IMR-90 (cell line): ENCODE results near the gene GUCY2C. TPM values are rescaled to one million over a fixed set of nuclear protein-coding genes. Genes with fewer than 3 reads are reported as not detected.

ENCODE experiments used
- ATAC-seq: fragments of 200-7000 bp; cut with Tn5 transposase; 2 replicates; pipeline ENCODE4 v1.9.1; 2020; ENCODE audit warnings: low read depth, mild to moderate bottlenecking, moderate library complexity
- BruUV-seq: library from RNA; stranded (reverse); fragments of 400-500 nt; replicated peaks from 2 replicates; lab custom pipeline; 2021; lab: Mats Ljungman, UMichigan
- CTCF ChIA-PET: fragments of 300-600 bp; formaldehyde crosslinking; extraction: SDS; loops from one replicate; lab custom pipeline; 2021; ENCODE audit warnings: antibody characterized with exemption; lab: Yijun Ruan, JAX
- POLR2A ChIA-PET: fragments of 300-600 bp; sonication (Branson Sonifier 250); formaldehyde crosslinking; loops from one replicate; lab custom pipeline; 2022; ENCODE audit warnings: antibody characterized with exemption; ENCODE audit not compliant: unreplicated experiment; lab: Charles Lee
- DNase-seq: peaks from one replicate; pipeline ENCODE4 v3.0.0; 2013
- H2AFZ ChIP-seq: replicated peaks from 2 replicates; pipeline ENCODE3; 2013; ENCODE audit warnings: low read length, mild to moderate bottlenecking; ENCODE audit not compliant: poor library complexity
- H2AK5ac ChIP-seq: 2 replicates; pipeline ENCODE4 v1.6.1; 2013; ENCODE audit warnings: low read depth, low read length, inconsistent platforms
- H2AK9ac ChIP-seq: replicated peaks from 2 replicates; pipeline ENCODE3; 2013; ENCODE audit warnings: mild to moderate bottlenecking, low read depth, low read length, moderate library complexity; ENCODE audit not compliant: poor library complexity
- H2BK120ac ChIP-seq: 2 replicates; pipeline ENCODE4 v1.6.1; 2013; ENCODE audit warnings: low read depth, low read length, inconsistent platforms
- H2BK15ac ChIP-seq: 3 replicates; pipeline ENCODE4 v1.6.1; 2013; ENCODE audit warnings: low read depth, low read length, inconsistent platforms
- H2BK20ac ChIP-seq: 2 replicates; pipeline ENCODE4 v1.6.1; 2013; ENCODE audit warnings: low read depth, mild to moderate bottlenecking, inconsistent platforms, low read length, moderate library complexity
- H2BK5ac ChIP-seq: 2 replicates; pipeline ENCODE4 v1.6.1; 2013; ENCODE audit warnings: mild to moderate bottlenecking, low read depth, low read length, inconsistent platforms; ENCODE audit not compliant: poor library complexity, severe bottlenecking
- H3K14ac ChIP-seq: replicated peaks from 2 replicates; pipeline ENCODE4 v1.6.1; 2013; ENCODE audit warnings: low read depth, low read length, inconsistent platforms
- H3K18ac ChIP-seq: 2 replicates; pipeline ENCODE4 v1.6.1; 2013; ENCODE audit warnings: low read depth, low read length, control low read depth
- H3K23ac ChIP-seq: 2 replicates; pipeline ENCODE4 v1.6.1; 2013; ENCODE audit warnings: low read depth, low read length, inconsistent platforms
- H3K27ac ChIP-seq: 2 replicates; pipeline ENCODE4 v1.5.1; 2013; ENCODE audit warnings: mild to moderate bottlenecking, control low read depth, low read length; ENCODE audit not compliant: insufficient read depth
- H3K27me3 ChIP-seq: 2 replicates; pipeline ENCODE4 v1.6.1; 2013; ENCODE audit warnings: low read length; ENCODE audit not compliant: control insufficient read depth, insufficient read depth
- H3K36me3 ChIP-seq: 2 replicates; pipeline ENCODE4 v1.6.1; 2013; ENCODE audit warnings: low read length, mixed read lengths; ENCODE audit not compliant: control insufficient read depth, insufficient read depth
- H3K4ac ChIP-seq: 2 replicates; pipeline ENCODE4 v1.6.1; 2013; ENCODE audit warnings: low read depth, low read length, inconsistent platforms
- H3K4me1 ChIP-seq: 2 replicates; pipeline ENCODE4 v1.6.1; 2013; ENCODE audit warnings: low read length, mixed read lengths; ENCODE audit not compliant: control insufficient read depth, insufficient read depth
- H3K4me2 ChIP-seq: 2 replicates; pipeline ENCODE4 v1.6.1; 2013; ENCODE audit warnings: low read depth, mild to moderate bottlenecking, control low read depth, low read length, moderate library complexity
- H3K4me3 ChIP-seq: 2 replicates; pipeline ENCODE4 v1.5.1; 2013; ENCODE audit warnings: low read depth, mild to moderate bottlenecking, control low read depth, low read length, moderate library complexity; ENCODE audit not compliant: insufficient read depth
- H3K56ac ChIP-seq: 2 replicates; pipeline ENCODE4 v1.6.1; 2013; ENCODE audit warnings: low read length, inconsistent platforms; ENCODE audit not compliant: insufficient read depth; ENCODE audit errors: extremely low read depth
- H3K79me1 ChIP-seq, 2 experiments: 2 replicates each; pipeline ENCODE4 v1.6.1; 2013; ENCODE audit warnings: low read length in 2 of 2, inconsistent platforms in 1 of 2, low read depth in 1 of 2
- H3K9ac ChIP-seq: 2 replicates; pipeline ENCODE4 v1.6.1; 2013; ENCODE audit warnings: low read depth, low read length, control low read depth
- H3K9me1 ChIP-seq: 2 replicates; pipeline ENCODE4 v1.6.1; 2013; ENCODE audit warnings: low read length, inconsistent platforms; ENCODE audit not compliant: insufficient read depth
- H3K9me3 ChIP-seq: 2 replicates; pipeline ENCODE4 v1.6.1; 2013; ENCODE audit warnings: low read length; ENCODE audit not compliant: control insufficient read depth, insufficient read depth
- H4K20me1 ChIP-seq: 2 replicates; pipeline ENCODE4 v1.6.1; 2013; ENCODE audit warnings: low read length, inconsistent platforms; ENCODE audit not compliant: insufficient read depth
- H4K5ac ChIP-seq: 2 replicates; pipeline ENCODE4 v1.6.1; 2013; ENCODE audit warnings: mild to moderate bottlenecking, low read depth, low read length, control low read depth
- H4K8ac ChIP-seq, 2 experiments: 2 replicates each; pipeline ENCODE4 v1.6.1; 2013; ENCODE audit warnings: low read depth in 2 of 2, low read length in 2 of 2, control low read depth in 1 of 2, inconsistent platforms in 1 of 2
- H4K91ac ChIP-seq: 2 replicates; pipeline ENCODE4 v1.6.1; 2013; ENCODE audit warnings: low read depth, low read length, inconsistent platforms; ENCODE audit not compliant: insufficient read depth
- BHLHE40 ChIP-seq: fragments of 150-350 bp; IDR thresholded peaks from 2 replicates; pipeline ENCODE4 v1.6.1; 2016; ENCODE audit warnings: mild to moderate bottlenecking, low read depth, low read length
- CEBPB ChIP-seq: IDR thresholded peaks from 2 replicates; pipeline ENCODE4 v1.6.1; 2012; ENCODE audit warnings: low read depth, low read length, improper control_type of control experiment
- CHD1 ChIP-seq: IDR thresholded peaks from 2 replicates; pipeline ENCODE4 v1.6.1; 2012; ENCODE audit warnings: low read depth, low read length, improper control_type of control experiment
- CTCF ChIP-seq: conservative IDR thresholded peaks from 2 replicates; pipeline ENCODE4 v1.5.1; 2012; ENCODE audit warnings: mild to moderate bottlenecking, low read depth, low read length, improper control_type of control experiment
- ELK1 ChIP-seq: fragments of 150-350 bp; IDR thresholded peaks from 2 replicates; pipeline ENCODE4 v1.6.1; 2016; ENCODE audit warnings: low read depth, mild to moderate bottlenecking, low read length, moderate library complexity, borderline replicate concordance
- MAZ ChIP-seq: IDR thresholded peaks from 2 replicates; pipeline ENCODE4 v1.6.1; 2012; ENCODE audit warnings: low read depth, mild to moderate bottlenecking, low read length, improper control_type of control experiment, moderate library complexity, borderline replicate concordance
- NFE2L2 ChIP-seq: fragments of 150-350 bp; IDR thresholded peaks from 2 replicates; pipeline ENCODE4 v1.6.1; 2016; ENCODE audit warnings: low read depth, mild to moderate bottlenecking, low read length
- POLR2A ChIP-seq: IDR thresholded peaks from 2 replicates; pipeline ENCODE4 v1.6.1; 2012; ENCODE audit warnings: mild to moderate bottlenecking, low read depth, low read length
- RCOR1 ChIP-seq: IDR thresholded peaks from 2 replicates; pipeline ENCODE4 v1.6.1; 2012; ENCODE audit warnings: mild to moderate bottlenecking, low read length, improper control_type of control experiment; ENCODE audit not compliant: insufficient replicate concordance
- RFX5 ChIP-seq: IDR thresholded peaks from 2 replicates; pipeline ENCODE4 v1.8.0; 2012; ENCODE audit warnings: low read depth, mild to moderate bottlenecking, low read length, moderate library complexity
- USF2 ChIP-seq: fragments of 150-350 bp; IDR thresholded peaks from 2 replicates; pipeline ENCODE4 v1.6.1; 2017; ENCODE audit warnings: mild to moderate bottlenecking, antibody characterized with exemption, low read length, low read depth
- dilution Hi-C: fragments of 300-500 bp; cut with HindIII; formaldehyde crosslinking; loops from one replicate; pipeline ENCODE4 v1.14.3; 2018; ENCODE audit warnings: low sequenced_read_pairs; ENCODE audit not compliant: unreplicated experiment
- in situ Hi-C: fragments of 300-500 bp; cut with MboI; formaldehyde crosslinking; loops from 3 replicates; pipeline ENCODE4 v1.14.3; 2019; ENCODE audit warnings: low sequenced_read_pairs, inconsistent platforms, mixed read lengths
- intact Hi-C: fragments of 100-400 bp; cut with micrococcal nuclease; formaldehyde crosslinking; loops from 2 replicates; pipeline ENCODE4 v1.10.0; 2022
- polyA plus RNA-seq, 3 experiments: library from polyadenylated mRNA; depleted of rRNA; stranded (reverse); fragments of >200 nt; gene quantifications; 2 replicates each; pipeline ENCODE4 v1.2.3, GENCODE V29; 2012; ENCODE audit warnings: low replicate concordance in 1 of 3
- total RNA-seq: library from RNA; depleted of rRNA; stranded (reverse); fragments of >200 nt; gene quantifications from 2 replicates; pipeline ENCODE4 v1.2.3, GENCODE V29; 2012

The GUCY2C gene
- total and polyA plus RNA-seq, 2 of the 4 experiments (the other 2 are of a cell fraction) = not detected

- Histone ChIP-seq H2BK5ac (no peak overlapping the region), H2BK15ac (no peak overlapping the region), H3K4me2 (no peak overlapping the region), H4K8ac (no peak overlapping the region), H3K4ac (no peak overlapping the region), H2AK5ac (no peak overlapping the region), H4K20me1 (no peaks in the 10 kb centered on the region), H4K91ac (no peak overlapping the region), H3K9me3 (no peaks in the 10 kb centered on the region), H3K79me1 (no peaks in the 10 kb centered on the region), H2AFZ (no peak overlapping the region), H3K27ac (no peak overlapping the region), H3K14ac (no peak overlapping the region), H3K27me3 (no peaks in the 10 kb centered on the region), H3K4me1 (no peaks in the 10 kb centered on the region), H3K9me1 (no peaks in the 10 kb centered on the region), H2BK120ac (no peak overlapping the region), H4K5ac (no peak overlapping the region), H3K9ac (no peak overlapping the region), H2AK9ac (no peak overlapping the region), H3K56ac (no peak overlapping the region), H3K4me3 (no peak overlapping the region), H3K18ac (no peak overlapping the region), H2BK20ac (no peak overlapping the region), H3K36me3 (no peaks in the 10 kb centered on the region), H3K23ac (no peak overlapping the region)
- DNase-seq (no peak), ATAC-seq (no peak)
- dilution Hi-C loops (no loop called here), intact Hi-C loops (no loop called here), in situ Hi-C loops (no loop called here)
- TF ChIP-seq ELK1 (no peak), BHLHE40 (no peak), POLR2A (no peak), CEBPB (no peak), RFX5 (no peak), MAZ (no peak), NFE2L2 (no peak), CTCF (no peak), CHD1 (no peak), RCOR1 (no peak), USF2 (no peak)
- CTCF ChIA-PET = no interaction called here
- no TSS peak for BruUV-seq
- POLR2A ChIA-PET = no interaction called here
Measured at GRCh38 chr12:14689996-14690395, 6.4 kb downstream of the GUCY2C start.
